Activated CD8-positive, alpha-beta memory T cell treated with anti-CD3 and anti-CD28 coated beads for 1 hour (primary cell): ENCODE data around the gene STAG2.

Experiments
- DNase-seq, 2 donors: peaks; one replicate each; pipeline ENCODE4 v3.0.0-alpha.2; 2020; ENCODE audit warnings: low read depth in 1 of 2; ENCODE audit errors: extremely low read depth in 1 of 2

STAG2 gene

GRCh38 chrX:123973921-123974320 is 12.4 kb downstream of the STAG2 start:
- no peak for DNase-seq

DNA sequence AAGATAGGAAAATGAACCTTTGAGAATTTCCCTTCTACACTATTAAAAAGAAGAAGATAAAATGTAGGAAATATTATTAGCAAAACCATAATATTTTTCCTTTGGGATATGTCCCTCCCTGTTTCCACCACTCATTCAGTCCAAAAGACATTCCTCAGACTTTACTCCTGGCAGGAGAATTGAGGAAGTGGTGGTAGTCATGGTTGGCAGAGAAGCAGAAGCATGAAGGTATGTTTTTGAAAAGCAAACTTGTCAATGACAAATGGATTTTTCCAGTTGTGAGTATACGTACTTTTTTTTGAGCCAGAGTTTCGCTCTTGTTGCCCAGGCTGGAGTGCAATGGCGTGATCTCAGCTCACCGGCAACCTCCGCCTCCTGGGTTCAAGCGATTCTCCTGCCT is 13.7 kb downstream of the STAG2 start:
- no peak for DNase-seq

DNA sequence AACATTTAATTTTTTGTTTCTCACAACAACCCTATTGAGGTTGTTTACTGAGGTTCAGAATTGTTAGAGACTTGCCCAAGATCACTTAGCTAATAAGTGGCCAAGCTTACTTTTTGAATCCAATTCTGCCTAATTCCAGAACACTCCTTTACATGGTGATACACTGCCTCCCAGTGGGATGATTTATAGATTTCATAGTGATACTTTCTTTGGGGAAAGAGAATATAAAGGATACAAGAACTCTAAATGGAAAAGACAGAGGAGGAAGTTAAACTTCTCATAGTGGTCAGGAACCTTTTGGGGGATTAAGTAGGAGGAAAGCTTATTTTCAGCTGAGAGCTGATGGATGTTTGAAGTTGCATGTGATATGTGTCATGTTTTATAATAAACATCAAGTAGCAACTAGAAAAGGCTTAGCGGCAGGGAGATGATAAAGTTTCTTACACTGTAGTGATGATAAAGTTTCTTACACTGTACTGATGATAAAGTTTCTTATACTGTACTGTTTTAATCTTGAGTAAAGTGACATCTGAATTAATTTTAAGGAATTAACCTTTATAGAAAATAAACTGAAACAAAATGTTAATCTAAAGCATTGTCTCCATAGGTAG is 15.3 kb downstream of the STAG2 start:
- no peak for DNase-seq

GRCh38 chrX:123983240-123983639 is 21.7 kb downstream of the STAG2 start:
- DNase-seq: no peak

DNA sequence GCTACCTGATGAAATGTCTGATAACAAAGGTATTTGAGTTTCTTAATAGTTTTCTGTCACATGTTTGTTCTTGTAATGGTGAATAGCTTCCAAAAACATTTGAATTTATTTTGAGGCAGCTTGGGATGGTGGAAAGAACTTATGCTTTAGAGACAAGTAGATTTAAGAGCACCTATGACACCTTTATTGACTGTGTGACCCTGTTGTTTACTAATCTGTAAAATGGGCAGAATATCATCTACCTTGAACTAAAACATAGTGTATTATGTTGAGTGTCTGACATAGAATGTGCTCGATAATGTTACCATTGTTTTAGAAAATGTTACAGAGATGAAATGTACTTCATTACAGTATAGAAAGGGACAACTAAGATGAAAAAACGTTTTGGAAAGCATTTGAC is 24.9 kb downstream of the STAG2 start:
- DNase-seq: no peak

GRCh38 chrX:123988423-123989111 is 27.1 kb downstream of the STAG2 start:
- DNase-seq: no peak

DNA sequence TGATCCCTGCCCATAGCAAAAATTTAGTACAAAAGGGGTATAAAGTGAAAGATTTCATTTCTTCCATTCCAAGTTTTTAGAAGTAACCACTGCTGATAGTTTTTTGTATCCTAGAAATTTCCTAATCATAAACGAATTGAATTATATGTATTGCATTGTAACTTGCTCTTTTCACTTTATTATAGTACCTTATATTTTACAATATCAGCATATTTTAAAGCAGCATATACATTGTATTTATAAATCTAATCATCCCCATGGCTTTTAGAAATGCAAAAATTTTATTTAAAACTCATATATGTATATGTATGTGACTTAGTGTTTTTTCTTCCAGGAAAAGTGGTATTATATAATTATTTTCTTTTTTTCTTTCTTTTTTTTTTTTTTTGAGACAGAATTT is 27.7 kb downstream of the STAG2 start:
- no peak for DNase-seq

- no peak for DNase-seq
Observed at GRCh38 chrX:123990169-123990568, 28.7 kb downstream of the STAG2 start.

GRCh38 chrX:123990602-123991001 is 29.1 kb downstream of the STAG2 start:
- DNase-seq: no peak

GRCh38 chrX:123993326-123993725 is 31.8 kb downstream of the STAG2 start:
- no peak for DNase-seq

GRCh38 chrX:123993904-123994635 is 32.6 kb downstream of the STAG2 start:
- DNase-seq: no peak

DNA sequence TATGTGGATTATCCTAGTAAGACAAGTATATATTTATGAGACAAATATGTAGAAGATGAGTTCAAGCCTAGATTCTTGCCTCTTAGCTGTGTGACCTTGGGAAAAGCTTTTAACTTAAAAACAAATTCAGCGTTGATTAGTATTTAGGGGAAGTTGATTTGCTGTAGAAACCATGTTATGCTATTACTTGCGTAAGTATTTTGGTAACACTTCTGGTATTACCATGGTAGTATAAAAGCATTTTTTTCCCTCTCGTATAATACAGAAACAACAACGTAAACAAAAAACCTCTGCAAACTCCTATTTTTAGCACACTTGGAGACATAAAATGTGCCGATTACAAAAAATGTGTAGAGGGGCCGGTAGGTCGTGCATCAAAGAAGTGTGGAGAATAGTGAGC is 33.2 kb downstream of the STAG2 start:
- DNase-seq: no peak

DNA sequence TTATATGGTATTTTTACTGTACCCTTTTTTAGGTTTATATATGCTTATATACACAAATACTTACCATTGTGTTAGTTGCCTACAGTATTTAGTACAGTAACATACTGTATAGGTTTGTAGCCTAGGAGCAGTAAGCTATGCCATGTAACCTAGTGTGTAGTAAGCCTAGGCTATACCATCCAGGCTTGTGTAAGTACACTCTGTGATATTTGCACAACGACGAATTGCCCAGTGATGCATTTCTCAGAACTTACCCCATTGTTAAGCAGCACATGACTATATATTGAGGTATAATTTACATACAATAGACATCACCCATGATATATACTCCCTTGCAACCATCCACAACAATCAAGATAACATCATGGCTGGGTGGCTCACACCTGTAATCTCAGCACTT is 40.1 kb downstream of the STAG2 start:
- no peak for DNase-seq

GRCh38 chrX:124005228-124005627 is 43.7 kb downstream of the STAG2 start:
- DNase-seq: no peak

- DNase-seq: no peak
Observed at GRCh38 chrX:124010157-124010556, 48.7 kb downstream of the STAG2 start.

DNA sequence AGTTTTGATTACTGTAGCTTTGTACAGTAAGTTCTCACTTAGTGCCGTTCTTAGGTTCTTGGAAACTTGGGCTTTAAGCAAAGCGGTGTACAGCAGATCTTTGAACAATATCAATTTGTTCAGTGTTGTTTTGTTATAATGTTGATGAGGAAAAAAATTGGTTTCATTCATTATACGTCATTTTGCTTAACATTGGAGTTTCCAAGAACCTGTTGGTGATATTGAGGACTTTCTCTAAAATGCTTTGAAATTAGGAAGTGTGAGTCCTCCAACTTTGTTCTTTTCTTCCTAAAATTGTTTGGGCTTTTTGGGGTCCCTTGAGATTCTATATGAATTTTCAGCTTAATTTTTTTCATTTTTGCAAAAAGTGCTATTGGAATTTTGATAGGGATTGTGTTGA is 49.1 kb downstream of the STAG2 start:
- DNase-seq: no peak

DNA sequence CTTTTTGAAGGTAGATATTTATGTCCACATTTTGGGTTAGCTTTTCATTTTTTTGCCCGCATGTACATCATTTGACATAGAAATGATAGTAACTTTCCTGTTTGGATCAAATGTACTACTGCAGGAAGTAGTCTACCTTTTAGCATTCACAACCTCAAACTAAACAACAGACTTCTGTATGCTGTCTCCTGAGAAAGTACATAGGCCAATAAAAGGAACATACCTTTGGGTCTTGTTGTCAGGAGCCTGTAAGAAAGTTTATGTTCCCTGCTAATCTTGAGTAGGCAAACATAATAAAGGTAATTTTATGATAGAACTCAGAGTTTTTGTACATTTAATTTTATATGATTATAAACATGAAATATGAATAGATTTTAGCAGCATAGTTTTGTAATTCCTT is 54.2 kb downstream of the STAG2 start:
- no peak for DNase-seq

DNA sequence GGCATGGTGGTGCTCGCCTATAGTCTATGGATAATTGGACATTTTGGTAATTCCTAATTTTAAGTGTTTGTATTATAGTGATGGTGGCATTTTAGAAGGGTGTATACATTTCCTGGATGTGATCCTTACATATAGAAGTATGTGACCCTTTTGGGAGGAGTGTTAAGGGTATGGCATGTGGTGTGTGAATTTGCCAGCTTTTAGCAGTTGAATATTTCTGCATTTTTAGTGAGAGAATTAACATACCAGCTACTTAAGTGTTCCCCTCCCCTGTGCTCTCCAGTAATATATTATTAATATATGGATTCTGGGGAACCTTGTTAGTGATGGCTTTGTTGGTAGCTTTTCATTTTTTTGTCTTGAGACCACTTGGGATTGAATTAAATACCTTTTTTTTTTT is 55.3 kb downstream of the STAG2 start:
- DNase-seq: no peak

- DNase-seq: no peak
Observed at GRCh38 chrX:124018023-124018422, 56.5 kb downstream of the STAG2 start.

GRCh38 chrX:124023838-124024238 is 62.3 kb downstream of the STAG2 start:
- DNase-seq: no peak

DNA sequence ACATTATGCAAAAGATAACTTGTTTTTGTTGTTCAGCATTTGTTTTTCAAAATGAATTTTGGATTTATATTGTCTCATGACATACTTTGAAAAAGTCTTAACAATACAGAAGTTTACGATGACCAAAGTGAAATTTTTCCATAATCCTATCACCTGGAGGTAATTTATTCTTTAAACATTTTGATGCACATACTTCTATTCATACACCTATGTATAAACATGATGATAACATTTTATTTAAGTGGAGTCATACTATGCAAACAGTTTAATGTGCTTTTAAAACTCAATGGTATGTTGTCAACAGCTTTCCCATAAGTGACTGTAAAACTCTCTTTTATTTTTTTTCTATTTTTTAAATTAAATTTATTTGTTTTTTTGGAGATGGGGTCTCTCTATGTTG is 65.0 kb downstream of the STAG2 start:
- DNase-seq: no peak

DNA sequence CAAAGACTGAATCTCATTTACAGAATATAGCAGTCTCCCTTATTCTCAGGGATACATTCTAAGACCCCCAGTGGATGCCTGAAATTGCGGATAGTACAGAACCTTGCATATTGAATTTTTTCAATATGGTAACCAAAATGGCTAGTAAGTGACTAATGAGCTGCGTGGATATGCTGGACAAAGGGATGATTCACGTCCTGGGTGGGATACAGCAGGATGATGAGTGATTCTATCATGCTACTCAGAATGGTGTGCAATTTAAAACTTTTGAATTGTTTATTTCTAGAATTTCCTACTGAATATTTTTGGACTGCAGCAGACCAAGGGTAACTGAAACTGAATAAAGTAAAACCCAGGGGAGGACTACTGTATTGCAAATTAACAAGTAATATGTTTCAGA is 66.7 kb downstream of the STAG2 start:
- no peak for DNase-seq
